GM18873 (cell line): ENCODE data around the gene RERE.

Experiments
- ATAC-seq: cut with Tn5 transposase; IDR thresholded peaks from one replicate; pipeline ENCODE4 v1.9.1; 2021; ENCODE audit warnings: mild to moderate bottlenecking, moderate library complexity, moderate number of reproducible peaks; ENCODE audit not compliant: unreplicated experiment, low FRiP score

The RERE gene

GRCh38 chr1:8362701-8363101 is 454.7 kb downstream of the RERE start:
- ATAC-seq = no peak

- ATAC-seq = no peak
Measured at GRCh38 chr1:8361198-8361849, 456.1 kb downstream of the RERE start.

- ATAC-seq = no peak
Measured at GRCh38 chr1:8360493-8361197, 456.8 kb downstream of the RERE start.

GRCh38 chr1:8359617-8360481 is 457.6 kb downstream of the RERE start:
- no peak for ATAC-seq

GRCh38 chr1:8358897-8359616 is 458.4 kb downstream of the RERE start:
- ATAC-seq = no peak

- ATAC-seq = no peak
Measured at GRCh38 chr1:8358241-8358896, 459.1 kb downstream of the RERE start.

GRCh38 chr1:8357329-8358101 is 459.9 kb downstream of the RERE start:
- no peak for ATAC-seq

- ATAC-seq = no peak
Measured at GRCh38 chr1:8356256-8357209, 460.9 kb downstream of the RERE start.

GRCh38 chr1:8355439-8356255 is 461.8 kb downstream of the RERE start:
- ATAC-seq = no peak

GRCh38 chr1:8354038-8354437 is 463.4 kb downstream of the RERE start:
- no peak for ATAC-seq

- ATAC-seq = no peak
Measured at GRCh38 chr1:8352886-8353785, 464.3 kb downstream of the RERE start.

GRCh38 chr1:8352471-8352845 is 465.0 kb downstream of the RERE start:
- ATAC-seq = no peak

GRCh38 chr1:8351693-8352470 is 465.6 kb downstream of the RERE start:
- ATAC-seq = no peak

GRCh38 chr1:8350914-8351684 is 466.3 kb downstream of the RERE start:
- no peak for ATAC-seq

- no peak for ATAC-seq
Measured at GRCh38 chr1:8349961-8350360, 467.5 kb downstream of the RERE start.
